ENCODE results near the gene VSTM2B.

VSTM2B gene

GRCh38 chr19:29569038-29569911 is 43.5 kb downstream of the VSTM2B start:
- DNase-seq, result no peak

GRCh38 chr19:29571181-29571580 is 45.4 kb downstream of the VSTM2B start:
- no peak for DNase-seq

GRCh38 chr19:29573486-29573885 is 47.7 kb downstream of the VSTM2B start:
- no peak for DNase-seq

- DNase-seq, result no peak
Measured at GRCh38 chr19:29574510-29574909, 48.7 kb downstream of the VSTM2B start.

GRCh38 chr19:29576046-29576606 is 50.3 kb downstream of the VSTM2B start:
- DNase-seq, result no peak

- DNase-seq, result no peak
Measured at GRCh38 chr19:29576761-29577648, 51.2 kb downstream of the VSTM2B start.

GRCh38 chr19:29577649-29577963 is 51.8 kb downstream of the VSTM2B start:
- DNase-seq, result no peak

- no peak for DNase-seq
Measured at GRCh38 chr19:29578349-29578748, 52.6 kb downstream of the VSTM2B start.

- no peak for DNase-seq
Measured at GRCh38 chr19:29579308-29579910, 53.6 kb downstream of the VSTM2B start.

- no peak for DNase-seq
Measured at GRCh38 chr19:29581398-29581797, 55.6 kb downstream of the VSTM2B start.

GRCh38 chr19:29583196-29583999 is 57.6 kb downstream of the VSTM2B start:
- DNase-seq, result no peak

GRCh38 chr19:29586401-29586800 is 60.6 kb downstream of the VSTM2B start:
- DNase-seq, result no peak

GRCh38 chr19:29587059-29587458 is 61.3 kb downstream of the VSTM2B start:
- DNase-seq, result no peak

- DNase-seq, result peak; percentile 11
Measured at GRCh38 chr19:29587518-29587986, 61.8 kb downstream of the VSTM2B start.

GRCh38 chr19:29588095-29588494 is 62.3 kb downstream of the VSTM2B start:
- no peak for DNase-seq

GRCh38 chr19:29590278-29590677 is 64.5 kb downstream of the VSTM2B start:
- no peak for DNase-seq

GRCh38 chr19:29591670-29592069 is 65.9 kb downstream of the VSTM2B start:
- no peak for DNase-seq

- no peak for DNase-seq
Measured at GRCh38 chr19:29593869-29594268, 68.1 kb downstream of the VSTM2B start.

- no peak for DNase-seq
Measured at GRCh38 chr19:29596080-29596727, 70.4 kb downstream of the VSTM2B start.

GRCh38 chr19:29596885-29597525 is 71.2 kb downstream of the VSTM2B start:
- DNase-seq, result no peak

- DNase-seq, result no peak
Measured at GRCh38 chr19:29598036-29598435, 72.2 kb downstream of the VSTM2B start.

Measured in effector CD4-positive, alpha-beta T cell (primary cell).